ENCODE measurements around the gene NRN1L. TPM values are rescaled to one million over a fixed set of nuclear protein-coding genes. Genes with fewer than 3 reads are reported as not detected.
A peak's percentile ranks its signal among the peaks of the same experiment; 100 is the strongest.

NRN1L gene
- total and polyA plus RNA-seq, 4 donors, result 0.14 to 0.33 (median 0.23) TPM

- no peak for TF ChIP-seq REST (IDR thresholded peaks at IDR 0.05)
- TF ChIP-seq RAD21 (IDR thresholded peaks at IDR 0.05), result no peak
Measured at GRCh38 chr16:67892375-67892774, 7.7 kb downstream of the NRN1L start (continued).

- DNase-seq (ENCODE audit: low spot score), result peak; percentile 99
- peak within 1 kb of the TSS; percentile 75 to 90 for H3K9ac ChIP-seq (ENCODE audit: low read depth in 1 of 2, low read length in 2 of 2)
- peak within 1 kb of the TSS; percentile 91 to 93 for H3K27ac ChIP-seq (ENCODE audit: low read depth in 1 of 2, low read length in 2 of 2)
- no peaks in the 10 kb centered on the region for H3K27me3 ChIP-seq (ENCODE audit: control insufficient read depth in 4 of 4, insufficient read depth in 4 of 4, low read length in 3 of 4)
- under 1% methylated on average over 90 of the region's 90 CpGs for WGBS
- H3K4me1 ChIP-seq (ENCODE audit: control insufficient read depth in 4 of 4, insufficient read depth in 4 of 4, low read length in 3 of 4), result peaks cover 7 to 19% (median 16%) of the 10 kb centered on the region in 4 donors
- H3K9me3 ChIP-seq (ENCODE audit: control insufficient read depth in 4 of 4, low read length in 3 of 4), result no peaks in the 10 kb centered on the region
- TF ChIP-seq RXRA (IDR thresholded peaks at IDR 0.05) (no peak), TAF1 (conservative IDR thresholded peaks at IDR 0.05) (no peak), NR2F2 (IDR thresholded peaks at IDR 0.05) (no peak), EGR1 (IDR thresholded peaks at IDR 0.05; ENCODE audit: low read depth in 2 of 2) (peak in 1 of 2 donors; percentile 27), HNF4A (conservative IDR thresholded peaks at IDR 0.05) (peak in 1 of 2 donors; percentile 36), GABPA (IDR thresholded peaks at IDR 0.05 in 1 of 2, conservative IDR thresholded peaks at IDR 0.05 in 1 of 2) (peak in 1 of 2 donors; percentile 36), REST (IDR thresholded peaks at IDR 0.05) (no peak), YY1 (IDR thresholded peaks at IDR 0.05) (peak; percentile 95), FOXA2 (IDR thresholded peaks at IDR 0.05) (no peak), SP1 (IDR thresholded peaks at IDR 0.05) (peak; percentile 52), MAX (IDR thresholded peaks at IDR 0.05) (no peak), ZBTB33 (IDR thresholded peaks at IDR 0.05) (peak; percentile 43), JUND (IDR thresholded peaks at IDR 0.05) (no peak), RAD21 (IDR thresholded peaks at IDR 0.05) (peak; percentile 9 to 45), ATF3 (IDR thresholded peaks at IDR 0.05) (no peak), FOXA1 (IDR thresholded peaks at IDR 0.05) (no peak), CTCF (IDR thresholded peaks at IDR 0.05; ENCODE audit: low read depth, low read length, missing input control) (no peak), HNF4G (IDR thresholded peaks at IDR 0.05) (no peak)
- H3K4me3 ChIP-seq (ENCODE audit: low read depth in 1 of 3, low read length in 3 of 3), result peak within 1 kb of the TSS; percentile 85 to 93 (median 86)
- H3K36me3 ChIP-seq (ENCODE audit: control insufficient read depth in 4 of 4, insufficient read depth in 3 of 4, low read depth in 1 of 4, low read length in 3 of 4), result no peaks in the 10 kb centered on the region
Measured at GRCh38 chr16:67892899-67893742, 8.4 kb downstream of the NRN1L start, which contains the start of gene PSKH1. Gene PSKH1, plus strand, starts transcription at chr16:67893254. Its CDS starts 15,496 bp downstream, at chr16:67908750.
